Duodenal mucosa (tissue), 2 donors: ENCODE data around the gene ZFAND2A.

Source experiments
- H3K27ac ChIP-seq: one replicate; pipeline ENCODE4 v1.7.0; 2013; ENCODE audit warnings: low read depth, low read length
- H3K27me3 ChIP-seq, 2 donors: one replicate each; pipeline ENCODE4 v1.7.0; 2013; ENCODE audit warnings: low read length in 2 of 2, control low read depth in 1 of 2; ENCODE audit not compliant: insufficient read depth in 2 of 2, control insufficient read depth in 1 of 2
- H3K36me3 ChIP-seq, 2 donors: one replicate each; pipeline ENCODE4 v1.7.0; 2013; ENCODE audit warnings: low read length in 2 of 2, control low read depth in 1 of 2; ENCODE audit not compliant: insufficient read depth in 2 of 2, control insufficient read depth in 1 of 2
- H3K4me1 ChIP-seq, 2 donors: one replicate each; pipeline ENCODE4 v1.7.0; 2013; ENCODE audit warnings: low read length in 2 of 2, control low read depth in 1 of 2; ENCODE audit not compliant: insufficient read depth in 2 of 2, control insufficient read depth in 1 of 2
- H3K4me3 ChIP-seq, 2 donors: one replicate each; pipeline ENCODE4 v1.7.0; 2013; ENCODE audit warnings: low read length in 2 of 2, low read depth in 1 of 2
- H3K9ac ChIP-seq, 2 donors: one replicate each; pipeline ENCODE4 v1.7.0; 2013; ENCODE audit warnings: low read length in 2 of 2, low read depth in 1 of 2
- H3K9me3 ChIP-seq, 2 donors: one replicate each; pipeline ENCODE4 v1.7.0; 2013; ENCODE audit warnings: low read length in 2 of 2, control low read depth in 1 of 2; ENCODE audit not compliant: control insufficient read depth in 1 of 2

The ZFAND2A gene

GRCh38 chr7:1106063-1106792 lies 53.8 kb downstream of the ZFAND2A start:
- H3K27me3 ChIP-seq, result no peaks in the 10 kb centered on the region
- no peak overlapping the region for H3K4me3 ChIP-seq
- H3K4me1 ChIP-seq, result no peaks in the 10 kb centered on the region
- no peak overlapping the region for H3K9ac ChIP-seq
- no peaks in the 10 kb centered on the region for H3K9me3 ChIP-seq
- H3K27ac ChIP-seq, result no peak overlapping the region
- no peaks in the 10 kb centered on the region for H3K36me3 ChIP-seq

DNA sequence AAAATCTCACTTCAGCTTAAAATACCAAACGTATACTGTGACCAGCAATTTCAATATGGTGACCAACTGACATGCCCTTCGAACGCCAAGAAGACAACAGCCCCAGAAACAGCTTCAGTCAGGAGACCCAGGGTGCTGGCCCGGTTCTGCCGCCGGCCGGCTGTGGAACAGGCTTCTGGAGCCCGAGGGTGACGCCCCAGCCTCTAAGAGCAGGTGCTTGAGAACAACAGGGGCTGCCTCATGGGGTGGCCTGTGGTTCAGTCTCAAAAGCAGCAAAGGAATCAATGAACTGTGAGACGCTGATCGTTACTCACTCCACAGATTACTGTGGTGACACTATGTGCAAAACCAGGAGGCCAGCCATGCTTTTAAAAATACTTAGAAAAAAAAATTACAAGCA lies 54.8 kb downstream of the ZFAND2A start:
- Histone ChIP-seq H3K4me3 (no peak overlapping the region), H3K9me3 (no peaks in the 10 kb centered on the region), H3K9ac (no peak overlapping the region), H3K27ac (no peak overlapping the region), H3K4me1 (no peaks in the 10 kb centered on the region), H3K36me3 (no peaks in the 10 kb centered on the region), H3K27me3 (no peaks in the 10 kb centered on the region)

DNA sequence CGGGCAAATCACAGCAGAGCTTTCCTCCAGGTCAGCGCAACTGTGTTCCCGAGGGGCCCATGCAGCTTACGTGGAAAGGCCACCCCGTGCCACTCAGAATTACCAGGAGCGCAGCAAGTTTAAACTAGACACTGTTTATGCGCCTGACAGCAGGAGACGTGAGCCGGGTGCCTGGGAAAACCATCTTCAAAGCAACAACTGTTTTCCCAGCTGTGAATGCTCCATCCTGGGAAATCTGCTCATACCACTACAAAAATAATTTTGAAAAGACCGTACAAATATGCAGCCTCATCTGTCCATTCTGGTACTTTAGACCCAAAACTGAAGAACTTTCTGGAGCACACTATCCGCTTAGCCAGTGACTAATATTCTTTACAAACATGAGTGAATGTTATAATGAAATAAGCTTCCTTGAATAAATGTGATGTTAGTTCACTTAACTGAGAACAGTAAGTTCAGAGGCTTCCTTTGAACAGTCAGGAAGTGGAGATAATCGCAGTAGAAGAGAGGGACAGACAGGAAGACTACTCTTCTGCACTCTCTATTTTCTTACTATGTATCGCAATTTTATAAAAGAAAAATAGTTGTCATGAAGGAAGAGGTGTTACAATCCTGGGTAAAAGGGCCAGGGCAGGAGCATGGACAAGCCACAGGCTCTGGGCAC lies 55.3 kb downstream of the ZFAND2A start:
- no peaks in the 10 kb centered on the region for H3K9me3 ChIP-seq
- no peaks in the 10 kb centered on the region for H3K27me3 ChIP-seq
- H3K9ac ChIP-seq, result no peak overlapping the region
- no peak overlapping the region for H3K4me3 ChIP-seq
- no peaks in the 10 kb centered on the region for H3K4me1 ChIP-seq
- no peaks in the 10 kb centered on the region for H3K36me3 ChIP-seq
- no peak overlapping the region for H3K27ac ChIP-seq

GRCh38 chr7:1103789-1104515 lies 56.0 kb downstream of the ZFAND2A start:
- H3K9ac ChIP-seq, result no peak overlapping the region
- no peaks in the 10 kb centered on the region for H3K36me3 ChIP-seq
- no peaks in the 10 kb centered on the region for H3K27me3 ChIP-seq
- H3K4me1 ChIP-seq, result no peaks in the 10 kb centered on the region
- no peak overlapping the region for H3K4me3 ChIP-seq
- no peaks in the 10 kb centered on the region for H3K9me3 ChIP-seq
- H3K27ac ChIP-seq, result no peak overlapping the region

DNA sequence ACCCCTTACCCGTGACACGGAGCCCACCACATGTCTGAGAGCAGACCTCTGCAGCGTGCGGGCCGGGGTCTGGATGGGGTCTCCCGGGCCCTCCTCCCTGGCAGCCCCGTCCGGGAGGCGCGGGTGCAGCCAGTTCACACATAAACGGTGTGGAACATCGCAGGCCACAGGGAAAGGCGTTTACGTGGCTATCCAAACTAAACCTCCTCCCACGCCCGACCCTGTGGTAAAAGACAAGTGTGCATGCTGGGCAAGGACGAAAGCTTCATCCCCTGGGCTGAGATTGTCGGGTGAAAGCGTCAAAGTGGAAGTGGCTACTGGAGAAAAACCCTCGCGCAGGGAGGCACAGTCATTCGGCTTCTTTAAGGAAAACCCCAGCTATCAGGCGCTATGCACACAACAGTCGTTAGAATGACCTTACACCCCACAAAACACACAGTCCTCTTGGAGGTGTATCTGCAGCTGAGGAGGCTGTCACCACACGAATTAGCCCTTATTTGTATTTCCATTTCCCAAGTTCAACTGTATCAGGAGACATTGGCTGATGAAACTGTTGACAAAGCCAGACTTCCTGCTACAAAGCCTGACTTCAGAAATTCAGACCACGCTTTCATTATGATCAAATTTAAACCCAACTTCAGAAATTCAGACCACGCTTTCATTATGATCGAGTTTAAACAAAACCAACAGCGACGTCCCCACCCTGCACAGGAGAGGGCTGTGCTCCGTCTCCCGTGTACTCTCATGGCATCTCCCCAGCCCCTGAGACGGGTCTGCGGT lies 56.8 kb downstream of the ZFAND2A start:
- Histone ChIP-seq H3K9ac (no peak overlapping the region), H3K9me3 (no peaks in the 10 kb centered on the region), H3K27me3 (no peaks in the 10 kb centered on the region), H3K27ac (no peak overlapping the region), H3K4me1 (no peaks in the 10 kb centered on the region), H3K36me3 (no peaks in the 10 kb centered on the region), H3K4me3 (no peak overlapping the region)
